Astrocyte of the spinal cord (primary cell): ENCODE results near the gene IFI27.

ENCODE experiments used
- DNase-seq: peaks from one replicate; pipeline ENCODE4 v3.0.0; 2011; ENCODE audit warnings: low read depth, low spot score
- H3K4me3 ChIP-seq: 2 replicates; pipeline ENCODE4 v1.5.1; 2011; ENCODE audit warnings: low read depth, mild to moderate bottlenecking, low read length, moderate library complexity
- CTCF ChIP-seq: IDR thresholded peaks from 2 replicates; pipeline ENCODE4 v1.5.1; 2012; ENCODE audit warnings: low read depth, mild to moderate bottlenecking, low read length, inconsistent platforms
- in situ Hi-C: cut with HindIII; loops from 2 replicates; pipeline ENCODE4 v1.10.0; 2017; ENCODE audit warnings: low sequenced_read_pairs

Gene IFI27

GRCh38 chr14:94157197-94157596 lies 46.7 kb downstream of the IFI27 start:
- in situ Hi-C loops, result no loop called here
- DNase-seq, result no peak
- TF ChIP-seq CTCF, result no peak
- no peak overlapping the region for H3K4me3 ChIP-seq

- in situ Hi-C loops, result no loop called here
- H3K4me3 ChIP-seq, result no peak overlapping the region
- no peak for TF ChIP-seq CTCF
- no peak for DNase-seq
Measured at GRCh38 chr14:94158239-94158883, 47.8 kb downstream of the IFI27 start.

GRCh38 chr14:94161058-94161457 lies 50.5 kb downstream of the IFI27 start:
- no peak overlapping the region for H3K4me3 ChIP-seq
- TF ChIP-seq CTCF, result no peak
- no peak for DNase-seq
- in situ Hi-C loops, result no loop called here

GRCh38 chr14:94161981-94162380 lies 51.4 kb downstream of the IFI27 start:
- in situ Hi-C loops, result no loop called here
- TF ChIP-seq CTCF, result no peak
- H3K4me3 ChIP-seq, result no peak overlapping the region
- peak; percentile 17 for DNase-seq

- in situ Hi-C loops, result no loop called here
- DNase-seq, result no peak
Measured at GRCh38 chr14:94162466-94162865, 51.9 kb downstream of the IFI27 start.

GRCh38 chr14:94163796-94164195 lies 53.3 kb downstream of the IFI27 start:
- no peak for DNase-seq
- TF ChIP-seq CTCF, result no peak
- in situ Hi-C loops, result no loop called here
- no peak overlapping the region for H3K4me3 ChIP-seq

More at GRCh38 chr14:94162466-94162865, 51.9 kb downstream of the IFI27 start:
- no peak for TF ChIP-seq CTCF
- H3K4me3 ChIP-seq, result no peak overlapping the region
